ENCODE data around the gene RGL4. TPM values are rescaled to one million over a fixed set of nuclear protein-coding genes. Genes with fewer than 3 reads are reported as not detected.

RGL4 gene
- total RNA-seq, 2 experiments from 2014 or later, result 24.6 to 24.8 TPM

DNA sequence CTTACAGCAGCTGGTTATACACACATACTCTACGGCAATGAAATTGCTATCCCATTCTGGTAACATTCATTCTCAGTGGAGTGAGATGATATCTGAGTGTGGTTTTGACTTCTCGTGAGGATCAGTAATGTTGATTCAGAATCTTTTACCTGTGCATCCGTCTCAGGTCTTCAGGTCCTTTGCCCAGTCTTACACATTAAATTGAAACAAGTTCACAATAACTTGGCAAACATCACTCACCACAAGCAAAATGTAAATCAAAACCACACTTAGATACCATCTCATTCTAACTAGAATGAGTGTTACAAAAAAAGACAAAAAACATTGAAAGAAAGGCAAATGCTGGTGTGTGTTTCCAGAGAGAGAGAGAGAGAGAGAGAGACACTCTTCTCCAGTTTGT lies 14.0 kb downstream of the RGL4 start:
- intact Hi-C loops (cut with DNase I, micrococcal nuclease), result no loop called here
- ATAC-seq (ENCODE audit: poor library complexity), result peak; percentile 59
- peak overlapping the region; percentile 1 to 47 for H3K27ac ChIP-seq (ENCODE audit: low read depth in 1 of 2, low read length in 2 of 2)
- no peaks in the 10 kb centered on the region for H3K9me3 ChIP-seq (ENCODE audit: control insufficient read depth in 1 of 2, insufficient read depth in 1 of 2, low read length in 2 of 2)
- Mint-ChIP-seq H3K27me3 (no peaks in the 10 kb centered on the region), H3K36me3 (ENCODE audit: low read depth) (peaks cover 100% of the 10 kb centered on the region), H3K9me3 (peaks cover 3% of the 10 kb centered on the region), H3K27ac (peak overlapping the region; percentile 77), H3K4me1 (ENCODE audit: low read depth) (peaks cover 72% of the 10 kb centered on the region), H3K4me3 (peak overlapping the region; percentile 1)
- POLR2A ChIA-PET, result interaction anchor here (1.1 to 1.7 kb wide), 2 partner anchors 9 to 12 kb away, joined by 4 read pairs; no protein-coding TSS in a partner anchor
- DNase-seq, result peak in 1 of 14 experiments; percentile 12
- CTCF ChIA-PET, result no interaction called here
- H3K36me3 ChIP-seq (ENCODE audit: insufficient read depth, low read length), result peaks cover 94% of the 10 kb centered on the region
- TF ChIP-seq, protein P1, sequence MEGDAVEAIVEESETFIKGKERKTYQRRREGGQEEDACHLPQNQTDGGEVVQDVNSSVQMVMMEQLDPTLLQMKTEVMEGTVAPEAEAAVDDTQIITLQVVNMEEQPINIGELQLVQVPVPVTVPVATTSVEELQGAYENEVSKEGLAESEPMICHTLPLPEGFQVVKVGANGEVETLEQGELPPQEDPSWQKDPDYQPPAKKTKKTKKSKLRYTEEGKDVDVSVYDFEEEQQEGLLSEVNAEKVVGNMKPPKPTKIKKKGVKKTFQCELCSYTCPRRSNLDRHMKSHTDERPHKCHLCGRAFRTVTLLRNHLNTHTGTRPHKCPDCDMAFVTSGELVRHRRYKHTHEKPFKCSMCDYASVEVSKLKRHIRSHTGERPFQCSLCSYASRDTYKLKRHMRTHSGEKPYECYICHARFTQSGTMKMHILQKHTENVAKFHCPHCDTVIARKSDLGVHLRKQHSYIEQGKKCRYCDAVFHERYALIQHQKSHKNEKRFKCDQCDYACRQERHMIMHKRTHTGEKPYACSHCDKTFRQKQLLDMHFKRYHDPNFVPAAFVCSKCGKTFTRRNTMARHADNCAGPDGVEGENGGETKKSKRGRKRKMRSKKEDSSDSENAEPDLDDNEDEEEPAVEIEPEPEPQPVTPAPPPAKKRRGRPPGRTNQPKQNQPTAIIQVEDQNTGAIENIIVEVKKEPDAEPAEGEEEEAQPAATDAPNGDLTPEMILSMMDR (IDR thresholded peaks at IDR 0.05), result no peak
- no peaks in the 10 kb centered on the region for H3K27me3 ChIP-seq (ENCODE audit: control insufficient read depth in 1 of 2, insufficient read depth in 2 of 2, low read length in 2 of 2)
- peaks cover 6% of the 10 kb centered on the region for H3K4me1 ChIP-seq (ENCODE audit: insufficient read depth, low read length)
- H3K4me3 ChIP-seq (ENCODE audit: low read length), result no peak overlapping the region

DNA sequence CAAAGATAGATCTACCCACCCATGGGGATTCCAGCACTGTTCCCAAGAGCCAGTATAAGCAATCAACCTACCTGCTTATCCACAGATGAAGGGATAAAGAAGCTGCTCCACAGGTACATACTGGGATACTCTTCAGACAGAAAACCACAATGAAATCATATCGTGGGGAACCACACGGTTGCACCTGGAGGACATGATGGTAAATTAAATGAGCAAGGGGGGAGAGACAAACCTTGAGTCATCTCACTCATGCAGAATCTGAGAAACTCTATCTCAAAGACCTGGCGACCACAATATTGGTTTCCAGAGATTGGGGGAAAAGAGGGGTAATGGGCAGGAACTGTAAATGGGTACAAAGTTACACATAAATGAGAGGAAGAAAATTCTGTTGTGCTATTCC lies 14.5 kb downstream of the RGL4 start:
- ATAC-seq (ENCODE audit: poor library complexity), result peak; percentile 57
- Mint-ChIP-seq H3K9me3 (no peaks in the 10 kb centered on the region), H3K27me3 (no peaks in the 10 kb centered on the region), H3K27ac (peak overlapping the region; percentile 77), H3K4me1 (ENCODE audit: low read depth) (peaks cover 78% of the 10 kb centered on the region), H3K4me3 (no peak overlapping the region), H3K36me3 (ENCODE audit: low read depth) (peaks cover 100% of the 10 kb centered on the region)
- ChIA-PET CTCF (interaction anchor here (1.2 kb wide), 1 partner anchor 66 kb away, joined by 3 read pairs; no protein-coding TSS in a partner anchor), POLR2A (interaction anchor here (1.7 kb wide), 1 partner anchor 12 kb away, joined by 4 read pairs; no protein-coding TSS in a partner anchor)
- Histone ChIP-seq H3K36me3 (ENCODE audit: insufficient read depth, low read length) (peaks cover 94% of the 10 kb centered on the region), H3K4me3 (ENCODE audit: low read length) (no peak overlapping the region), H3K27me3 (ENCODE audit: control insufficient read depth in 1 of 2, insufficient read depth in 2 of 2, low read length in 2 of 2) (no peaks in the 10 kb centered on the region), H3K4me1 (ENCODE audit: insufficient read depth, low read length) (peaks cover 6% of the 10 kb centered on the region), H3K27ac (ENCODE audit: low read depth in 1 of 2, low read length in 2 of 2) (peak overlapping the region; percentile 1 to 47), H3K9me3 (ENCODE audit: control insufficient read depth in 1 of 2, insufficient read depth in 1 of 2, low read length in 2 of 2) (no peaks in the 10 kb centered on the region)
- peak in 1 of 14 experiments; percentile 15 for DNase-seq
- TF ChIP-seq, protein P1 (IDR thresholded peaks at IDR 0.05), result no peak
- intact Hi-C loops (cut with DNase I, micrococcal nuclease), result no loop called here

- H3K27ac Mint-ChIP-seq, result peak overlapping the region; percentile 31
- TF ChIP-seq, protein P1 (IDR thresholded peaks at IDR 0.05), result no peak
- peaks cover 92% of the 10 kb centered on the region for H3K36me3 Mint-ChIP-seq (ENCODE audit: low read depth)
- H3K27me3 Mint-ChIP-seq, result no peaks in the 10 kb centered on the region
- ChIA-PET POLR2A (no interaction called here), CTCF (no interaction called here)
- Histone ChIP-seq H3K36me3 (ENCODE audit: insufficient read depth, low read length) (peaks cover 96% of the 10 kb centered on the region), H3K27me3 (ENCODE audit: control insufficient read depth in 1 of 2, insufficient read depth in 2 of 2, low read length in 2 of 2) (no peaks in the 10 kb centered on the region), H3K27ac (ENCODE audit: low read depth in 1 of 2, low read length in 2 of 2) (no peak overlapping the region), H3K4me1 (ENCODE audit: insufficient read depth, low read length) (peaks cover 6% of the 10 kb centered on the region), H3K9me3 (ENCODE audit: control insufficient read depth in 1 of 2, insufficient read depth in 1 of 2, low read length in 2 of 2) (no peaks in the 10 kb centered on the region), H3K4me3 (ENCODE audit: low read length) (no peak overlapping the region)
- ATAC-seq (ENCODE audit: poor library complexity) (no peak), DNase-seq (no peak)
- peaks cover 65% of the 10 kb centered on the region for H3K4me1 Mint-ChIP-seq (ENCODE audit: low read depth)
- no peak overlapping the region for H3K4me3 Mint-ChIP-seq
- no peaks in the 10 kb centered on the region for H3K9me3 Mint-ChIP-seq
- intact Hi-C loops (cut with DNase I, micrococcal nuclease), result no loop called here
Observed at GRCh38 chr22:23708270-23708669, 17.5 kb downstream of the RGL4 start.
